Activated CD8-positive, alpha-beta memory T cell treated with anti-CD3 and anti-CD28 coated beads, Interleukin-2, amount 50 U/mL, for 24 hours (primary cell): ENCODE measurements around the gene TCEAL5.
"Not testable (repeated sequence)": the region's sequence is repeated elsewhere in the genome, so short reads cannot be mapped to it uniquely, and the experiment has no call there.

Source experiments
- DNase-seq: peaks from one replicate; pipeline ENCODE4 v3.0.0-alpha.2; 2020; ENCODE audit errors: extremely low read depth

Gene TCEAL5, protein sequence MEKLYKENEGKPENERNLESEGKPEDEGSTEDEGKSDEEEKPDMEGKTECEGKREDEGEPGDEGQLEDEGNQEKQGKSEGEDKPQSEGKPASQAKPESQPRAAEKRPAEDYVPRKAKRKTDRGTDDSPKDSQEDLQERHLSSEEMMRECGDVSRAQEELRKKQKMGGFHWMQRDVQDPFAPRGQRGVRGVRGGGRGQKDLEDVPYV

DNA sequence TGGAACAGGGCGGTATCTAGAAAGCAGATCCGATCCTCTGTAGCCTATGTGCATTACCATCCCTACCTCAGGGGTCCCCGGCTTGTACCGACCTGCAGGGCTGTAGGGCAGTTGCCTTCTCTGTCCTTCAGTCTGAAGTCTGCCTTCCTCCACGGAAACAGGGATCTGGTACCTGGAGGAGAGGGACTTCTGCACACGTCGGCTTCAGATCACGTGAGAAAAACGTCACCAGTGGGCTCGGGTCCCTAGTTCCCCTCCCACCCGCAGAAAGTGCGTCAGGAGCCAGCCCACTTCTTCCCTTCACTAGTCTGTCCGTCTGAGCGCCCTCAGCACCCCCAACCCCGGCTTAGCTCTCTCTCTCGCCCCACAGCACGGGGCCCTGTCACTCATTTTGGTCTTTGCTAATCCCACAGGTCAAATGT lies at the start of gene TCEAL5:
Gene TCEAL5, minus strand, starts transcription at position 170 of the 422 bp plus-strand sequence. CDS start 2,187 bp downstream, outside the sequence.
- no peak for DNase-seq

DNA sequence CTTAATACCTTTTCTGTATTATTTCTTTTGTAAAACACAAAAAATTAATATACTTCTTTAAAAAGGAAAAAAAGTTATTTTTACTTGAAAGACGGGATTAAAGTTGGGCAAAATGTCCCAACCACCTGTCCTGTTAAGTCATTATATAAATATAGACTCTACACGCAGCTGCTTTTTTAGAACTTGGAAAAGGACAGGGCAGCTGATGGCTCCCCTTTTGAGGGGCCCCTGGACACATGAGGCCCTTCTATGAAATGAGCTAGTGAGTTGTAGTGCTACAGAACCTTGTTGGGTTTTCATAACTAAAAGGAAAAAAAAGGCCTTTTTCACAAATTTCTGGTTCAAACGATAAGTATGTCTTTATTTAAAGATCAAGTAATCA lies 34.8 kb upstream of the TCEAL5 start:
- DNase-seq: no peak

DNA sequence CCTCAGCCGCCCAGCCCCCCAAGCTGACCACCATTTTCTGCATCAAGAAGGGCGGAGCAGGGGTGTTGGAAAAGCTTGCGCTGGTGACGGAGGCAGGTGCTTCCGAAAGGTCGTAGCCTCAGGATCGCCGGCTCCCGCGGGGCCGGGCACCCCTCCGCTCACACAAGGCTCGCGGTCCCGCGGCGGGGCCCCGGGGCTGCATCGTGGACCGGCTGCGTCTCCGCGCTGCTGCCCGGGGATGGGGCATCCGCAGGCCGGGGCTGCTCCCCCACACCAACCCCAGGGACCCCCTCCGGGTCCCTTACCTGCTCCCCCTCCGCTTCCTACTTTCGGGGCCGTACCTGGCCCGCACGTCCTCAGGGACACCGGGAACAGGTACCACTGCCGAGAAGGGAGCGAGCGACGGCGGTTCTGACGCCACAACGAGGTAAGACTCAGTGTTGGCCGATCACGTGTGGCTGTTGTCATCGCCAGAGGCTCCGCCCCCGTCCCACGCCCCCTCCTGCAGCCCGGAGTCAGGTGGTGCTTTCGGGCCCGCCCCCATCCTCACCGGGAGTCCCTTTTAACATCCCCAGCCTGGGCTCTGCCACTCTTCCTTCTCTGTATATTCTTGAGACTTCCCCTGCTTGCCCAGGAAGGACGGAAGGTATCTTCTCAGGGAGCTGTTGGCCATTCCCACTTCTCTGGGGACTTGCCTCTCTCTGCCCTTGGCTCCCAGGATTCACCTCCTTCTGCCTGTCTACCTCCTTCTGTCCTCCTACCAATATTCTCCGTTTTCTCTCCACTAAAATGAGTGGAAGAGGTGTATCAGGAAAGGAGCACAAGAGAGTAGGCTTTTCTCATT lies 34.2 kb upstream of the TCEAL5 start, which contains the start of gene BEX2:
Gene BEX2, minus strand, starts transcription at position 436 of the 844 bp plus-strand sequence. CDS start 1,014 bp downstream, outside the sequence.
- peak; percentile 29 for DNase-seq

DNA sequence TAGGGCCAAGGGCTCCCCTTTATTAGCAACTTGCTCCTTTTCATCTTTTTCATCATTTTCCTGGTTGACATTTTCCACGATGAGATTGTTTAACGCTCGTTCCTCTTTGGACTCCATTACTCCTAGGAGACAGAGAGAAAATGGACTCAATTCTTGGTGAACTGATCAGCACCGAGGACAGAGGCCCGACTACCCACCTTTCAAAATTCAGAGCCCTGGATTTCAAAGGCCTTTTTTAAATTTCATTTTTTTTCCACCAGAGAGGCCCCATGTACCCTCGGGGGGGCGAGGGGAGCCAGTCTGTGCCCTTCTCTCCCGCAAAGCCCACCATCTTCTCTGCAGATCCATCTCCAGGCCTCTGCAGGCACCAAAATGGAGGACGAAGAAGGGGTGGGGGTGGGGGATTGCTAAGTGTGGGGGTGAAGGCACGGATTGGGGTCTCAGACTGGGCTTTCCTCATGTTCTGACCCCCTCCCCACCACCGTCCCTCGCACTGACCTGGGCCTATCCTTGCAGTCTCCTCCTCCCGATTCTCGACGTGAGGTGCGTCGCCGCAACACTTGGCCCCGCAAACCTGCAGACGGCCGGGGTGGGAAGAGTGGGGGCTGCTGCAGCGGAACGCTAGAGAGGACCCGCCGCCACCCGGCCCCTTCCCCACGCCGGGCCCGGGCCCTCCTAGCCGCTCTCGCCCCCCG lies 33.5 kb upstream of the TCEAL5 start:
- no peak for DNase-seq

DNA sequence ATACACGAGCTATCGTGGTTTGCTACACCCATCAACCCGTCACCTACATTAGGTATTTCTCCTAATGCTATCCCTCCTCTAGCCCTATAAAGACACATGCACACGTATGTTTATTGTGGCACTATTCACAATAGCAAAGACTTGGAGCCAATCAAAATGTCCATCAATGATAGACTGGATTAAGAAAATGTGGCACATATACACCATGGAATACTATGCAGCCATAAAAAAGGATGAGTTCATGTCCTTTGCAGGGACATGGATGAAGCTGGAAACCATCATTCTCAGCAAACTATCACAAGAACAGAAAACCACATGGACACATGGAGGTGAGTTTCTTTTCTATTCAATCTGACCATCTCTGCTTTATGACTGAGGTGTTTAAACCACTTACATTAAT lies 29.1 kb upstream of the TCEAL5 start:
- DNase-seq: not testable (repeated sequence)

DNA sequence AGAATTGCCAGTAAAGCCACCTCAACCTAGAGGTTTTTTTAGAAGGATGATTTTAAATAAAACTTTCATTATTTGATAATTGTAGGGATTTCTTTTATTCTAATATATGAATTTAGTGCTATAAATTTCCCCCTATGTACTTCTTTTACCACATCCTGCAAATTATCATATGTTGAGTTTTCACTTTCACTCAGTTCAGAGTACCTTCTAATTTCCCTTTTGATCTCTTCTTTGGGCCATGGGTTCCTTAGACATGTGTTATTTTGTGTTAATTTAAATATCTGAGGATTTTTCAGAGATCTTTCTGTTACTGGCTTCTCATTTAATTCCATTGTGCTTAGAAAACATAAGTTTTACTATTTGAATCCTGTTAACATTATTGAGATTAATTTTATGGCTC lies 28.2 kb upstream of the TCEAL5 start:
- DNase-seq: no peak

DNA sequence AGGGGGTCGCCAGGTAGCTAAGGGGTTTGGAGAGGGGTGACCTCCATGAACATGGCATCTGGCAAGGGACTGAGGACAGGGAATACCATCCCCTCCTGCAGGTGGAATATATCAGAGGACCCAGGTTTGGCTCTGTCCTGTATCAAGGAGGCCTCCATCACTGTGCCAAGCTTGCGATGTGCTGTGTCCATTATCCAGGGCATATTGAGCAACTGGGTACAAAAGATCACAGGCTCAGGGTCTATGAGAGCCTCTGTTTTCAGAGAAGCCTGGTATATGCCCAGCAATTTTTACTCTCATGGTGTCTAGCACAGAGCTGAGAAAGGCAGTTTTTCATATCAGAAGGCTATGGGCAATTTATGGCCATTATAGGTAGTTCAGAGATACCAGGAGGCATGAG lies 16.6 kb upstream of the TCEAL5 start:
- no peak for DNase-seq

DNA sequence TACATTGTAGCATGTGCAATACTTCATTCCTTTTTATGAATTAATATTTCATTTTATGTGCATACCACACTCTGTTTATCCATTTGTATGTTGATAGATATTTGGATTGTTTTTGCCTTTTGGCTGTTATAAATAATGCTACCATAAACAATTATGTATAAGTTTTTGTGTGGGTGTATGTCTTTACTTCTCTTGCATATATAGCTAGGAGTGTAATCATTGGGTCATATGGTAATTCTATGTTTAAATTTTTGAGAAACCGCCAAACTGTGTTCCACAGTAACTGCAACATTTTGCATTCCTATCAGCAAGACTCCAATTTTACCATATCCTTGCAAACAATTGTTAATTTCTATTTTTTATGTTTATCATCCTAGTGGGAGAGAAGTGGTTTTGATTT lies 3.1 kb upstream of the TCEAL5 start:
- no peak for DNase-seq

DNA sequence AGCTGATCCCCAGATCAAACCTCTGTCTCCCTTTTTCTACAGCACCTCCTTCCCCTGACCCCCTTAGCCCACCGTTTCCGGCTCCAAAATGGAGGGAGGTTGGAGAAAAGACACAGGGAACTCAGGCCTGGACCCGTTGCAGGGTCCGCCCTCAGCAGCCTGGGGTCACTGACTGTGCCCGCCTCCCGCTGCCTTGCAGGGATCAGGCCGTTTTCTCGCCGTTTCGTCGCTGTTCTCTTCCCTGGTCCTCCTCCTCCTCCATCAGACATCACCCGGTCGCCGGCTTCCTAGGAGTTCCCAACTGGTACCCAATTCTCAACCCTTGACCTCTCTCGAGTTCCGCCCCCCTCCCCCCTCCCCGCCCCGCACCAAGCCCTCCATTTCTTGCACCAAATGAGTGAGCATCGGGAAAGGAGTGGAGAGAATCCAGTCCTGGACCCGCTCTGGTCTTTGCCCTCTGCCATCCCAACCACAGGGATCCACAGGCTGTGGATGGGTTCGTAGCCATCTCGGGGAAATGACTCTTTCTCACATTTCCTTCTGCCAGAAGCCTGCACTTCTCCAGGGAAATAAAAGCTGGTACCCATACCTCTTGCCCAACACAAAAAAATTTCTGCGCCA lies 493 bp downstream of the TCEAL5 start:
- DNase-seq: no peak

DNA sequence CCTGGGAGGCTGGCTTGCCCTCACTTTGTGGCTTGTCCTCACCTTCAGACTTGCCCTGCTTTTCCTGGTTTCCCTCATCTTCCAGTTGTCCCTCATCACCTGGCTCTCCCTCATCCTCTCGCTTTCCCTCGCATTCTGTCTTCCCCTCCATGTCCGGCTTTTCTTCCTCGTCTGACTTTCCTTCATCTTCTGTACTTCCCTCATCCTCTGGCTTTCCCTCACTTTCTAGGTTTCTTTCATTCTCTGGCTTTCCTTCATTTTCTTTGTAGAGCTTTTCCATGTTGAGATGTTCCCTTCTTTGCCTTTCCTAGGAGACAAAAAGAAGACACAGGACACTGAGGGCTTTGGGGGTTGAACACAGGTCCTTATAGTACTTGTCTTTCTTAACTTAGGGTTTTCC lies 2.3 kb downstream of the TCEAL5 start:
- DNase-seq: no peak

DNA sequence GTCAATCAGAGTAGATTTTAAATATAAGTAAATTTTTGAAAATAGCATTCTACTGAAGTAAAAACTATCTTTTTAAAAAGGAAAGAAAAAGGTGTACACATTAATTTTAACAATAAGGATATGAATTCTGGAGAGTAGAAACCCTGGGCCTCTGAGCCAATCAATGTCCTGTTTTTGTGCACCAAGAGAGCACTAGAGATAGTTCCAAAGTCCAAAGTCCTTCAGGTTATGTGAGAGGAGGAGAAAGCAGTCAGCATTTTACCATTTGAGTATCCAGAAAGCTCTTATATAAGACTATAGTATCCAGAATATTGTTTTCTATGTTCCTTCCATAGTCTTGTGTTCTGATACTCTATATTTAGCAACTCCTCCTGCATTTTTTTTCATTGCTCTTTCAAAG lies 18.3 kb downstream of the TCEAL5 start:
- DNase-seq: no peak

DNA sequence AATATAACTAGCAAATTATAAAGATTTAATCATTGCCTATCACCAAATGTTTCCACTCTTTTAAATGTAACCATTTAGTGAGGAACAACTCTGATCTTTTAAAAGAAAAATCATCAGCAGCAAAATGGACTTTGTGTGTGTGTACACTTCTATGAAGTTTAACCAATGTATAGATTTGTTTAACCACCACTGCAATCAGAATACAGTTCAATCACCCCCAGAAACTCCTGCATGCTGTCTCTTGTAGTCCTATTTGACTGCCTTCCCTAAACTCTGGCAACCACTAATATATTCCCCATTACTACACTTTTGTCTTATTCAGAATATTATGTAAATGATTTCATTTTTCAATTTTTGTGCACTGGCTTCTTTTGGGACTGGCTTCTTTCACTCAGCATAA lies 19.9 kb downstream of the TCEAL5 start:
- DNase-seq: no peak

DNA sequence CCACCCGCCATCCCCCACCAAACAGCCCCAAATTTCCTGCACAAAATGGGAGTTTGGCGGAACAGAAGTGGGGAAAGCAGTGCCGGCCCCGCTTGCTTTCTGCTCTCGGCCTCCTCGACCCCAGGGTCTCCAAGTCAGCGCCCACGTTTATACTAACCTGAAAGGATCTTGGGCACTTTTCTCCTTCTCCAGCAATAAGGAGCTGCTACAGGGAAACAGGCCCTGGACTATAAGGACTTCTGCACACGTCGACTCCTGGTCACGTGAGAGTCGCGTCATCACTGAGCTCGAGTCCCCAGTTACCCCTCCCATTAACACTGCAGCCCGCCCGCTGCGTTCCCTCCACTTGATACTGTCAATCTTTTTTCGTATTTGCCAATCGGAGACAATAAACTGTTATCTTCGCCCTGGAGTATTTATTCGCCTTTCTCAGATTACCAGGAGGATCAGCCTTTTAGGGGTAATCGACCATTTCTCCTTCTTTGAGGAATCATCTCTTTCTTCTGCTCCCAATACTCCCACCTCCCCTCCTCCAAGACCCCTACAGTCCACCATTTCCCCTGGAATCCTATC lies 21.5 kb downstream of the TCEAL5 start, which contains the start of gene TCEAL8:
Gene TCEAL8, minus strand, starts transcription at position 235 of the 573 bp plus-strand sequence. CDS start 1,176 bp downstream, outside the sequence.
- DNase-seq: peak; percentile 15

DNA sequence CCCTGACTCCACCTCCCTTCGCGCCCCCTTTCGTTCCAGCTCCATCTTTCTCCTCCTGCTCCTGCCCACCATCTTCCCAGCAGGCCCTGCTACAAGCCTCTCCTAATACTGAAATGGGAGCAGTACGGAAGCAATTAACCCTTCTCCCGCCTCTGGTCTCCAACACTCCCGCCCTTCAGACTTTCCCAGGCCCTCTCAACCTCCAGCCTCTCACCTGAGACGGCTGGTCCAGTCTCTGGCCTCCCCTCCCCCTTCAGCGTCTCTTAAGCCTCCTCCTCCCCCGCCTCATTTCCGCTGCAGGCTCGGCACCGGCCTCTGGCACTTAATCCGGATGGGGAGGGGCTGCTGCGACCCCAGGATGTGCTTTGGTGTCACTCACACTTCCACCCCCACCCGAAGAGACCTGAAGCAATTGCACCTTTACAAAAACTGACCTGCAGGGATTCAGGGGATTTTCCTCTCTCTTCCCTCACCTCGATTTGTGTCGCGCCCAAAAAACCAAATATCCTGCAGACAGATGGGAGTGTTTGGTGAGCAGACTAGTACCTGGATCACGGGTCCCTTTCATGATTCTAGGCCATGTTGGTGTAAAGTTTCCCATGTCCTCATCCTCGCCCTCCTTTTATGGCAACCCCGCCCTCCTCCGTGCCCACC lies 22.3 kb downstream of the TCEAL5 start:
- DNase-seq: no peak

DNA sequence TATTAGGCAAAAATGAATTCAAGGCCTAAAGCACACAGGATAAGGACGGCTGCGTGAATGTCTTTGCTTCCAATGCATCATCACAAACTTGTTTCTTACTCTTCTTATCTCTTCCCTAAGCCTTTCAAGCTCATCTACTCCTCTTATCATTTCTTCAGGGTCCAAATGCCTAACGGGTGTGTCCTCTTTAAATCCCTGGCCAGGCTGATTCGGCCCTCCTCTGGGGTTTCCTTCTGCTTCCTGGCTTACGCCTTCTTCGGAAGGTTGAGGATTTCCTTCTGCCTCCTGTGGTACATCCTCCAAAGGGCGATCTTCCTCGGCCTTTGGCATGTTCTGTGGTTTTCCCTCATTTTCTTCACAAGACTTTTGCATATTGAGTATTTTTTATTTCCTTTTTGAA lies 22.9 kb downstream of the TCEAL5 start:
- DNase-seq: no peak

DNA sequence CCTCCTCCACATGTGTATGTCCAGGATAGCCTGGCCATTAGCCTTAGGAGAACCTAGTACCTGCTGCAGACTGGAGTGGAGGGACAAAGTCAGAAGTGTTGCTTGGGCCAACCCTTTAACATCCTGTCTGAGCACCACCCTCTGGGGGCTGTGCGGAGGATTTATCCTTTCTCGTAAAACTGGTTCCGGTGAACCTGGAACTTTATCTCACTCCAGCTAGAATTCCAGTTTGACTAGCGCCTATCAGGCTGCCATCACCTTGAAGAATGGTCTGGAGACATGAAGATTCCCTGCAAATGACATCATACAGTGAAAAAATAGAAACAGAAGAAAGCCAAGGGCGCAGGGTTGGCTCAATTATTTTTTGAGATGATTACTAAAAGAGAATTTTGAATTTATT lies 25.6 kb downstream of the TCEAL5 start:
- no peak for DNase-seq

DNA sequence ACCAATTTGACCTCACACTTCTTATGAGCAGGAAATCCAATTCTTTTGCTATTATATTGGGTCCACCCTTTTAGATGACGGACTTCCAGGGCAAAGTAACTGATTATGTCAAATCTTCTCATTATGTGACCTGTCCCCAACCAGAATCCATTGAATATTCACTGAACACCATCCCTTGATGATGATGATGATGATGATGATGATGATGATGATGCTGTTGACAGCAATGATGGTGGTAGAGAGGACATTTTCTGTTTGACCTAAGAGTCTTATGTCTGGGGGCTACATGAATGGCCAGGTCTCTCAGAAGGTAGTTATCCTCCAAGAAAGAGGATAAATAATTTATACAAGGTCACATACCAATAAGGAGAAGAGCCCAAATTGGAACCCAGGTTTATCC lies 26.7 kb downstream of the TCEAL5 start:
- DNase-seq: no peak

DNA sequence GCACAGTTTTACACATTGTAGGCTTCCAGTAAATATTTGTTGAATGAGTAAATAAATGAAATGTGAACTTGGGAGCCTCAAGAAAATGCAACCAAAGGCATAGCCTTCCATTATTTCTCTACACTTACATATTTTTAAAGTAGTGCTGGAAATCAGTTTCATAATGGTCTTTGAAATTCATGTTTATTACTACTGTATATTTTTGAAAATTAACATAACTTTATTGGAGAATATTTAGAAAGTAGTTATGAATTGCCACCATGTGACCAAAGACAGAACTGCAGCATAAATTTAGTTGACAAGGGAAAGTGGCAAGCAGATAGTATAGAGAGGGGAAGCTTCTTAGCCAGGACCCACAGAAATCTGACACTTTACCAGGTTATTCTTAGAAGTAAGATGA lies 28.0 kb downstream of the TCEAL5 start:
- no peak for DNase-seq

DNA sequence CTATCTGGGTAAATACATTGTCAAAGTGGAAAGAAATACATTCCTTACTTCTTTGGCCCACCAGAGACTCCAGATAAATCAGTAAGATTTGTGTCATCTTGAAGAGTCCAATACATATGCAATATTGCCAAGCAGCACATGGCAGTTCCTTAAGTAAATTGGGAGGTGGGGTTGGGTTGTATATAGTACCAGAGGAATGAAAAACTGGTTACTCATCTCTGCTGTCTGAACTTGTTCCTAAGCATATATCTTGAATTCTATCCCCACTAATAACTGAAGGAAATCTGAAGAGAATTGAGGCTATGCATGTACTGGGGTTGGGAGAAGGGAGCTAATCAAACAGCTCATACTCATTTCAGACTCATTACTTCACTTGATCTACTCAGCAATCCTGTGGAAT lies 36.4 kb downstream of the TCEAL5 start:
- no peak for DNase-seq

DNA sequence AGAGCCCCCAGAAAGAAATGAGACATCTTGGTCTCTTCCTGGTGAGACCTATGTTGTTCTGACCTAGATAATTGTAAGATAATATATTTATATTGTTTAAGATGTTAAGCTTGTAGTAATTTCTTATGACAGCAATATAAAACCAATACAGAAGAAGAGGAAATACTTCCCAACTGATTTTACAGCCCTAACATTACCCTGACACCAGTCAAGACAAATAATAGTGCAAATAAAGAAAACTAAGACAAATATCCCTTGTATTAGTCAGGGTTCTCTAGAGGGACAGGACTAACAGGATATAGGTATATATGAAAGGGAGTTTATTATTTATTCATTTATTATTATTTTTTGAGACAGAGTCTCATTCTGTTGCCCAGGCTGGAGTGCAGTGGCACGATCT lies 40.3 kb downstream of the TCEAL5 start:
- DNase-seq: no peak

DNA sequence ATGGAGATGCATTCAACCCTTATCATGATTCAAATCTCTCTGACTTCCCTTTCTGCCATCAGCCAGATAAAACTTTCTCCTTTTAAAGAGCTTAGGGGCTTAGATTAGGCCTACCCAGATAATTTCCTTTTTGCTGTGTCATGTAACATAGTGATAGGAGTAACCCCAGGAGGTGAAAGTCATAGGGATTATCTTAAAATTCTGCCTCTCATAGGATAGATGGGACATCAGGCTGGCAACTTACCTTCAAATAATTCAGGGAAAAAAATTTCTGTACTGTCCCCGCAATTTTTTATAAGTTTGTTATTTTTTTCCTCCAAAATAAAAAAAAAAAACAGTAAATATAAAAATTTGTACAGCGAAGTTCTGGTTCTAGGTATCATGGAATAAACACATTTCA lies 40.9 kb downstream of the TCEAL5 start:
- not testable (repeated sequence) for DNase-seq
